NCI-H748 treated with DMSO at 0.1 percent for 48 hours (cell line): Measurements from ENCODE around the gene HDGFL3.
"Not testable (repeated sequence)": the region's sequence is repeated elsewhere in the genome, so short reads cannot be mapped to it uniquely, and the experiment has no call there.

Experiments used
- DNase-seq: peaks from one replicate; lab custom pipeline; 2025; lab: John Stamatoyannopoulos, UW

HDGFL3 gene

DNA sequence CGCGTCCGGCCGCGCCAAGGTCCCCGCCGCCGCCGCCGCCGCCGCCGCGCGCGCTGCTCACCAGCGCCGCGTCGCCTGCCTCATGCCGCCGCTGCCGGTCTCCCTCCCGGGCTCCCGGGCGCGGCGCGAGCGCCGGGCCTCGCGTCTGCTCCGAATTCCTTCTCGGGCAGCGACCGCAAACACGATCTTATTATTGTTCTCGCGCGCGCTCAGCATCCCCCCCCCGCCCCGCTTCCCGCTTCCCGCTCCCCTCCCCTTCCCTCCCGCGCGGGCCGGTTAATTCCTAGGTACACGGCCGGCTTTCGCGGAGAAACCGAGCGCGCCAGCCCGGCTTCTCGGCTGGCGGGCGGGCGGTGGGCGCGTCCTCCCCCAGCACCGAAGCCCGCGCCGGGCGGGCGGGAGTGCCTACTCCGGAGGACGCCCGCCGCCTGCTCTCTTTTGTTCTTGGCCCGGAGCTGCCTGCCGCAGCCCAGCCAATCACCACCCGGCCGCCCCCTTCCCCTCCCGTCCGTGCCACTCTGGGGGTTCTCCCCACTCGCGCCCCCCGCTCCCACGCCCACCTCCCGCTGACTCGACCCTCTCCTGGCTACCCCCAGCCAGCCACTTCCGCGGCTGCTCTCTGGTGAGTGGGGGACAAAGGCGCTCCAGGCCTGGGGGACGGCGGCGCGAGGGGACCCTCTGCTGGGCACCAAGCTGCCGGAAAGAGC, at the start of gene HDGFL3:
HDGFL3 (minus strand) TSS at position 164 of the 707 bp plus-strand sequence. CDS start 409 bp downstream, outside the sequence.
- no peak for DNase-seq

DNA sequence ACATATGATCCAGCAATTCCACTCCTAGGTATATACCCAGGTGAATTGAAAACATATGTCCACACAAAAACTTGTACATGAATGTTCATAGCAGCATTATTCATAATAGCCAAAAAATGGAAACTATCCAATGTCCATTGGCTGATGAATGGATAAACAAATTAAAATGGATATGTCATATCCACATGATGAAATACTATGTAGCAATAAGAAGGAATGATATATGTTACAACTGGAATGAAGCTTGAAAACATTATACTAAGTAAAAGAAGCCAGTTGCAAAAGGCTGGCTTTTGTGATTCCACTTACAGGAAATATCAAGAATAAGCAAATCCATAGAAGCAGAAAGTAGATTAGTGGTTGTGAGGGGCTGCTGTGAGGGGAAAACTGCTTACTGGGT, 43.2 kb upstream of the HDGFL3 start:
- no peak for DNase-seq

DNA sequence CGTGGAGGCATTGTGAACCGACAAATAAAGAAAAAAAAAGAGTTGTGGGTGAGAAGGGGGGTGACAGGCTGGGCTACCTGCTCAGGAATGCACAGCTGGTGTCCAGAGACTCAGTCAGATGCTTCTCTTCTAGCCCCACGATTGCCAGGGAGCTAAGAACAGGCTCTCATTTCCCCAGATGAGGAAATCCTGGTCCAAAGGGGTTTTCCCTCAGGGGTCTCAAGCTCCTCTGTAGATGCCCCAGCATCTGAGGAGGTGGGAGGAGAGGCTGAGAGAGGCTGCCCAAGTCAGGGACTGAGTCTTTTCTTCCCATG, 41.4 kb upstream of the HDGFL3 start:
- no peak for DNase-seq

DNA sequence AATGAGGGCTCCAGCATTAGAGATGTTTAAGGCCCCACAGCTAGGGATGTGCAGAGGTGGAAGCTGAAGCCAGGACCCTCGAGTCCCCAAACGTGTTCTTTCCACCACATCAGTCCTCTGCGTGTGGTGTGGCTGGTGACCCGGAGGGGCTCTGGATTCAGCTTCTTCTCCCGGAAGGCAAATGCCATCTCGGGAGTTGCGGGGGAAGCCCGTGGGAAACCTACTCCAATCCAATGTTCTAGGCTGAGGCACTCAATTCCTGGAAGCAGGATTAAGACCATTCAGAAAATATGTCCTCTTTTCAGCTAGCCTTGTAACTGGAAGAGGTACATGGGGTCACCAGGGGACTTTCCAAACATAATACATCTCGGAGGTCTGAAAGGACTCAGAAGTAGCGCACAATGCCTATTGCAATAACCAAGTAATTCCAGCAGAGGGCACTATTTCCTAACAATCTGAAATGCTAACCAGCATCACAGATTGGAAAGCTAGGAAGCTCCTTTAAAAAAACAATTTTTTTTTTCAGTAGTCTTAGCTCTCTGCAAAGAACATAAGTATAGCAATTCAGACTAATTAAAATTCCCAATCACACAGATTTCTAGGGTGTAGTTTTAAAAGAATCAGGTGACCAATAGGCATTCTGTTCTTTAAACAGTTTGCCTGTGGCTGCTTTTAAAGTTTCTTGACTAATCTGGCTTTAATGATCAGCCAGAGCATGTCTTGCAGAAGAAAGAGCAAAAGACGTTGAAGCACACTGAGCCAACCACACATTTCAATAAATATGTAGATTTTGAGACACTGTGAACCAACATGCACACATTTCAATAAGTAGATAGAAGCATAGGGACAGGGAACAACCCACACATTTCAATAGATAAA, 40.8 kb upstream of the HDGFL3 start:
- DNase-seq = no peak

DNA sequence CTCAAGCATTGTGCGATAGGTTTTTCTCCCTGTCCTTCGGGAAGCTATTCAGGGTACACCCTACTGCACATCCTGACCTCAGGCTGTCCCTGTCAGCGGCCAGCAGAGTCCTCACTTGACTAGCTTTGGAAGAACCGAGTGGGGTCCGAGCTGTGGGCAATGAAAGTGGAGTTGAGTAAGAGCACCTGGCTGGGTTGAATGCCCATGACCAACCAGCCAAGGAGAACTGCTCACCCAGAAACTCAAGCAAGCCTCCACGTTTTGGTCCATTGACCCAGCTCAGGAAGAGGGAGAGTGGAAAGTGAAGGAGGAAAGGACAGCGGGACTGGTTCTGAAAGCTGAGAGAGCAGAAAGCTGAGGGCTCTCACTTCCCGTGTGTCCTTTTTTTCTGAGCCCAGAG, 36.0 kb upstream of the HDGFL3 start:
- DNase-seq = no peak

DNA sequence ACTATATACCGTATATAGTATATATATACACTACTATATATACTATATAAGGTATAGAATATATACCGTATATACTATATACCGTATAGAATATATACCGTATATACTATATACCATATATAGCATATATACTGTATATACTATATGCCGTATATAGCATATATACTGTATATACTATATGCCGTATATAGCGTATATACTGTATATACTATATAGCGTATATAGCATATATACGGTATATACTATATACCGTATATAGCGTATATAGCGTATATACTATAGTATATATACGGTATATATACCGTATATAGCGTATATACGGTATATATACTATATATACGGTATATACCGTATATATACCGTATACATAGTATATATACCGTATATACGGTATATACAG, 22.6 kb upstream of the HDGFL3 start:
- DNase-seq = no peak

DNA sequence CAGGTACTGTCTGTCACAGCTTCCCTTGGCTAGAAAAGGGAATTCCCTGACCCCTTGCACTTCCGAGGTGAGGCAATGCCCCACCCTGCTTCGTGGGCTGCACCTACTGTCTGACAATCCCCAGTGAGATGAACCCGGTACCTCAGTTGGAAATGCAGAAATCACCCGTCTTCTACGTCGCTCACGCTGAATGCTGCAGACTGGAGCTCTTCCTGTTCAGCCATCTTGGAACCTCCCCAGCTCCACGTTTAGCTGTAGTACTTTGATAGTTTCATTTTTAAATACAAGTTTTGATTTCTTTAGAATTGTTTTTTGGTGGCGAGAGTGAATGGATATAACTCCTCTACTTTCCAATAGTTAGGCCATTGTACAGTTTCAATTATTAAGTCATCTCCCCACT, 17.8 kb upstream of the HDGFL3 start:
- DNase-seq = no peak

DNA sequence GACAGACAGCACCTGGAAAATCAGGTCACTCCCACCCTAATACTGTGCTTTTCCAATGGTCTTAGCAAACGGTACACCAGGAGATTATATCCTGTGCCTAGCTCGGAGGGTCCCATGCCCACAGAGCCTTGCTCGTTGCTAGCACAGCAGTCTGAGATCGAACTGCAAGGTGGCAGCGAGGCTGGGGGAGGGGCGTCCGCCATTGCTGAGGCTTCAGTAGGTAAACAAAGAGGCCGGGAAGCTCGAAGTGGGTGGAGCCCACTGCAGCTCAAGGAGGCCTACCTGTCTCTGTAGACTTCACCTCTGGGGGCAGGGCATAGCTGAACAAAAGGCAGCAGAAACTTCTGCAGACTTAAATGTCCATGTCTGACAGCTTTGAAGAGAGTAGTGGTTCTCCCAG, 14.2 kb upstream of the HDGFL3 start:
- DNase-seq = not testable (repeated sequence)

DNA sequence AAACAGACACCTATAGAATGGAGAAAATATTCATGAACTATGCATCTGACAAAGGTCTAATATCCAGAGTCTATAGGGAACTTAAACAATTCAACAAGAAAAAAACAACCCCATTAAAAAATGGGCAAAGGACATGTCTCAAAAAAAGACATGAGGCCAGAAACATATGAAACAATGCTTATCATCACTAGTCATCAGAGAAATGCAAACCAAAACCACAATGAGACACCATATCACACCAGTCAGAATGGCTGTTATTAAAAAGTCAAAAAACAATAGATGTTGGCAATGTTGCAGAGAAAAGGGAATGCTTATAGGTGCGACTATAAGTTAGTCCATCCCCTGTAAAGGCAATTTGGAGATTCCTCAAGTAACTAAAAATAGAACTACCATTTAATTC, 11.4 kb upstream of the HDGFL3 start:
- DNase-seq = no peak

DNA sequence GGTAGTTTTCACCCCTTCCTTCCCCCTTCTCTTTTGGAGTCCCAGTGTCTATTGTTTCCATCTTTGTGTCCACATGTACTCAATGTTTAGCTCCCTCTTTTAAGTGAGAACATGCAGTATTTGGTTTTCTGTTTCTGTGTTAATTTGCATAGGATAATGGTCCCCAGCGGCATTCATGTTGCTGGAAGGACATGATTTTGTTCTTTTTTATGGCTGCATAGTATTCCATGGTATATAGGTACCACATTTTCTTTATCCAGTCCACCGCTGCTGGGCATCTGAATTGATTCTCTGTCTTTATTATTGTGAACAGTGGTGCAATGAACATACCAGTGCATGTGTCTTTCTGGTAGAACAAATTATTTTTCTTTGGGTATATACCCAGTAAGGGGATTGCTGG, 7.7 kb upstream of the HDGFL3 start:
- DNase-seq = no peak

DNA sequence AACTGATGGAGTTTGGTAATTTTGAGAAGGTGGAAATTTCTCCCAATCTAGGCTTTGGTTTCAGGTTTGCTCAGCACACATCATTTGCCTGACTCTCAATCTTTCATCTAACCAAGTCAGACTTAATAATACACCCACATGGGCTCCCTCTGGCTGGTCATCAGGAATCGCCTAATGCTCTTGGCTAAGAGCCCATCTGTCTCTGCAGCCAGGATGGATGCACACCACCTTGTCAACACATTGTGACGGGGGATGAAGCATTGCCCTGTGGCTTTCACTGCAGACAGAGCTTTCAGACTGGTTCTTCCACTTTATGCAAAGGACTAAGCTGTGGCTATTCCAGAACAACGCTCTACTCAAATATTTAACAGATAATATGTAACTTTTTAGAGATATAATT, 3.0 kb upstream of the HDGFL3 start:
- no peak for DNase-seq

DNA sequence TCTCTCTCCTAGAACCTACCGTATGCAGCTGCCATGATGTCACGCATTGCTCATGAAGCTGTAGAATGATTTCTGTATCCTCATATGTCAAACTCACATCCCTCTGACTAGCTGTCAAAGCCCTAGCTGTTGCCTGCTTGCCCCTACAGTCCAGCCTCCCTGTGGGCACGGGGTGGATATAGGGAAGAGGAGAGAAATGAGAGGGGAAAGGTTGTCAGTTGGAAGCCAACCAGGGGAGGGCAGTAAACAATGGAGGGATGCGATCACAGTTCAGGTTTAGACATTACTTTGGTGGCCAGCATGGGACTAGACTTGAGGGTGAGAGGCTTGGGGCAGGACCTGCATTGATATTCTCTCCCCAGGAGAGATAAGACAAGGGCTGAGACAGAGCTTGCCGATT, 1.7 kb upstream of the HDGFL3 start:
- DNase-seq = no peak

DNA sequence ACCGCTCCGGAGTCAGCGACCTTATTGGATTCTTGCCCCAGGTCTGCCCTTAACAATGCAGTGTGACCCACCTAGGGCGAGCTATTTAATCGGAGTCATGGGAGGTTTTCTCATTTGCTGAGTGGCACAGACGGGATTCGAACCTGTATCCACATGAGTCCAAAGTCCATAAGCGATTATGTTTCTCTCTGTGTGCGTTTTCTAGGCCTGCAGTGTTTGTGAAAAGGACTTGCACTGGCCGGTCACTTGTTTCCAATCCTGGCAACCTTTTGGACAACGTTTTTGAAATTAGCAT, 691 bp upstream of the HDGFL3 start:
- no peak for DNase-seq

DNA sequence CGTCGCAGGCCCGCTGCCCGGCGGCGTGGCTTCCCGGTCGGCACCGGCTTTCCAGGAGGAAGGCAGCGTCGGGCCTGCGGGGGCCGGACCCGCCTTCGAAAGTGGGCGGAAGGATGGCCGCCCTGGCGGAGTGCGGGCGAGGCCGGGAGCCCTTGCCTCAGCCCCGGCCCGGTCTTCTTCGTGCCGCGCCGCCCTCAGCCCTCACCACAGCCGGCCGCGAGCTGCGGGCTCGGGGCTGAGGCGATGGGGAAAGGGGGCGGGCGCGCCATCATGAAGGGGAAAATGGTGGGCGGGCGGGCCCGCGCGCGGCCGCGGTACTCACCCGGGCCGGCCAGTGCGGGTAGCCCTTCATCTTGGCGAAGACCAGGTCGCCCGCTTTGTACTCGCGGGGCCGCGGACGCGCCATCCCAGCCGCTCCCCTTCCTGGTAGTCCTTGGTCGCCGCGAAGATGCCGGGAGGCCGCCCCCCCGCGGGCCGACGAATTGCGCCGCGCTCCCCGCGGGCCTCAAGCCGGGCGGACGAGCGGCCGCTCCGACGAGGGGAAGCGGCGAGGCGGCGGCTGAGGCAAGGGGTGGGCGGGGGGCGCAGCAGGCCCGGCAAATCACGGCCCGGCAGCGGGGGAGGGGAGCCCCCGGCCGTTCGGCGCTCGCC, 489 bp downstream of the HDGFL3 start:
- no peak for DNase-seq

DNA sequence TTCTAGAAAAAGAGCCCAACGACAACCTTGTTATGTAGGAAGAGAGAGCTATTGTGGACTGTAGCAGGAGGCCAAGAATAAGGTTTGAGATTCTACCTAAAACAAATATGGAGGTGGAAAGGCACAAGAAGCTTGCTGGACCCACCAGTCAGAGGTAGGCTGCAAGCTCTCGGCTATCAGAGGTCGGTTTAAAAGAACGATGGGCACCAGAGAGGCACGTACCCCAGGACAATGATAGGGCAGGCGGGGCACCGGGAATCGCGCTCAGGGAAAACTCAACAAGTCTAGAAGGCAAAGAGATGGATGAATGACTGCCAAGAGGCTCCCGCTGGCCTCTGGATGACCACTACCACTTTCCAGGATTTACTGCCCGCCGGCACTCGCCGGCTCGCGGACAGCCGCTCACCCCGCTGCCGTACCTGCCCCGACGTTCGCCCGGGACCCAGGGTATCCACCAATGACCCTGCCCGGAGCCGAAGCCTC, 1.1 kb downstream of the HDGFL3 start:
- DNase-seq = peak; percentile 14

DNA sequence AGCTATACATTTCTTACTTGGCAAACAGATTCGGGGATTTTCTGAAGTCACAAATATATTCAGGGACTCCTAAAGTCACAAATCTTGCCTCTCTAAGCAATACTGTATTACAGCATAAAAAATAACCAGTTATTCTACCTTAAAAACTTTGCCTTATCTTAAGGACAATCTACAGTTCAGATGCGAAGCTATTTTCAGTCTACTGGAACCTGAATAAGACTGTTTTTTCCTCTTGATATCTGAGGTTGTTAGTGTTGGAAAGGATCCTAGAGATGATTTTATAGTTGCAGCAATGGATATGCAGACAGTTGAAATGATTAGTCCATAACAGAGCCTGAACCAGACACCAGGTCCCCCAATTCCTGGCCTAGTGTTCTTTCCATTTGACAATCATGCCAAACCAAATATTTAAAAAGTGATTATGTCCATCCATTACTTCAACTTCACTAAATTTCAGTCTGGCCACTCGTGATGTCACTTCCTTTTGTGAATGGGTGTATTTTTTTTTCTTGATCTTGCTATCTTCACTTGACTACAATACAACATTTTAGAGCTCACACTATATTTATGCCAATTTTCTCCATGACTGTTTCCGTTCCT, 1.8 kb downstream of the HDGFL3 start:
- no peak for DNase-seq

DNA sequence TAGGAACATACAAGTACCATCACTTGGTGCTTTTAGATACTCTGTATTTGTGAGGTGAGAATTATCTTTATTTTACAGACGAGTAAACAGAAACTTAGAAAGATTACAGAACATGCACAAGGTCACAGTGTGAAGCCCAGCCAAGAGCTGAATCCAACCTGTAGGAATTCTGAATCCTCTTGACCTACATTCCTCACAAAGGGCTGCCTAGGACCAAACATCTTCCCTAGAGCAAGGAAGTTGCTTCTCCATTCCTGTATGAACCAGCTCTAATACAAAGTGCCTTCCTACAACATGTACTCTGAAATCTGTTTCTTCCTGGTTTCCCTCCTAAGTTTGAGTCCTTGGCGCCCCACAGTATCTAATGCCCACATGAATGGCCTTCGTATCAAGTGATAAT, 2.9 kb downstream of the HDGFL3 start:
- DNase-seq = no peak

DNA sequence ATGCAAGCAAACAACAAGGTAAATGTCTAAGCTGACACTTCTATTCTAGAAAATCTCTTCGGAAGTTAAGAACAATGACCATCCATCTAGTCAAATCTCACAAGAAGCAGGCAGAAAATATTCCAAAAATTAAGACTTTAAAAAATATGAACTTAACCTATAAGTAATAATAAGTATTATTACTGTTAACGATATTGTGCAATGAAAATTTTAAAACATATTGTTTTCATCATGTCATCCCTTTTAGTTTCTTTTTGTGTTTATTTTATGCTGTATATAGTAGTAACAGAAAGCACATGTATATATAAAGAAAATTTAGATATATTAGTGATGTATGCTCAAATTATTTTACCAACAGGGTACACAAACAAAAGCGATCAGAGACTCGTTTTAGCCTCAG, 4.1 kb downstream of the HDGFL3 start:
- DNase-seq = no peak

DNA sequence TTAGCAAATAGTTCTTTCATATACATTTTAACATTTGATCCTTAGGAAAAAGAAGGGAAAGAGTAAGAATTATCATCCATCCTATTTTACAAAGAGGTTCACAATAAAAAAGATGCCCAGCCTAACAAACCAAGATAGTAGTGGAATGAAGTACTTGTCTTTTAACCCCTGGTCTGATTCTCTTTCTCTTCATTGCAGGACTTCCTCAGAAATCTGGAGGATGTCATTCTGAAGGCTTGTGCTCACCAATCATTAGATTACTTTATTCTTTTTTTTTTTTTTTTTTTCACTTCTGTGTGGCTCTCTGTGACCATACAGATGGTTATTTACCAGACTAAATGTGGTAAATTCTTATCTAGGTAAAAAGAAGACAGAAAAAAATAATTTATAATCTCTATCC, 7.0 kb downstream of the HDGFL3 start:
- no peak for DNase-seq

DNA sequence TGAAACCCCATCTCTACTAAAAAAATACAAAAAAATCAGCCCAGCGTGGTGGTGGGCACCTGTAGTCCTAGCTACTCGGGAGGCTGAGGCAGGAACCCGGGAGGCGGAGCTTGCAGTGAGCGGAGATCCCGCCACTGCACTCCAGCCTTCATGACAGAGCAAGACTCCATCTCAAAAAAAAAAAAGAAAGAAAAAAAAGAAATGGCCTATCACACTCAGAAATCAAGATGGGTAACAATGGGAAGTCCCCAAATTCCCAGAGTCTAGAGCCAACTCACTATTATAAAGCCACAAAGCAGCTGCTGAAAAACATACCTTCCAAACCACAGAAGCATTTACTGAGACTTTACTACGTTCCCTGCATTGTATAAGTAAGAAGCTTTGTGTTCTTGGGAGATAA, 7.5 kb downstream of the HDGFL3 start:
- no peak for DNase-seq

DNA sequence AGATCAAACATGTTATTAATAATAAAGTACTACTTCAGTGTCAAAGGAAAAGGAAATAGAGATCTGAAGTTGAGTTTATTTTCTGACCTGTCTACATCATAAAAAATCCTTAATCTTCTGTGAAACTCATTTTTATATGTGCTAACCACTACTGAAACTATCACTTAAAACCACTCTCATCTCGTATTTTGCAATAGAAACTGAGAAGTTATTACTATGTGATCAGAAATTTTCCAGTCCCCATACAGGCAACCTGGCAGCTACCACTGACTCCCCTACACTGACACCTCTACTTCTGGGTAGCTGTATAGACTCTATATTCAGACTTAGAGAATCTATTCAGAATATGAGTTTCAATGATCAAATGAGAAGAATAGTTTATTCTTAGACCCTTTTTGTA, 8.3 kb downstream of the HDGFL3 start:
- DNase-seq = no peak

DNA sequence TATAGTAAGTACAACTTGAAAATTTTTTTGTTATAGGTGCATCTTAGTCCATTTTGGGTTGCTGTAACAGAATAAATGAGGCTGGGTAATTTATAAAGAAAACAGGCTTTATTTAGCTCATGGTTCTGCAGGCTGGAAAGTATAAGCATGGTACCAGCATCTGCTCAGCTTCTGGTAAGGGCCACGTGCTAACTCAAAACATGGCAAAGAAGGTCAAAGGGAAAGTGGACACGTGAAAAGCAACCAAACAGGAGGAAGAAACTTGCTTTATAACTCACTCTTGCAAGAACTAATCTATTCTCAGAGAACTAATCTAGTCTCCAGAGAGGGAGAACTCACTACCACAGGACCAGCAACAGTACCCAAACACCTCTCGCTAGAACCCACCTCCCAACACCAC, 9.1 kb downstream of the HDGFL3 start:
- no peak for DNase-seq

DNA sequence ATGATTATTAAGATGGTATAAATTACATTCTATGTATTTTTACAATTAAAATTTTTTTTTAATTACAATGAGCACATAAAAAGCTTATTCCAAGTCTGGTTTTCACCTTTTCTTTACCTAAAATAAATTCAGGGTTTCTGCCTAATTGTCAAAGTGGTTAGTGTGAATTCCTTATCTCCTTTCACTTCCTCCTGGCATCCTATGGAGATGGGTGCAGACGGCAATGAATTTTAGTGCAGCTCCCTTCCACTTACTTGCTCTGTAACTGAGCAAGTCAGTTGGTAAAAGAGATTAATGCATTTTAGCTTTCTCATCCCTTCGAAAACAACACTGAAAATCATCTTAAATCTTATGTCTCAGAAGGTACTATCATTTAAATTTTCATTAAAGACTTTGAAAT, 13.1 kb downstream of the HDGFL3 start:
- no peak for DNase-seq
